HG03060 (cell line): Measurements from ENCODE around the gene VSIG8.

Source experiments
- ATAC-seq: cut with Tn5 transposase; IDR thresholded peaks from one replicate; pipeline ENCODE4 v1.9.1; 2021; ENCODE audit warnings: low read depth, moderate number of reproducible peaks; ENCODE audit not compliant: unreplicated experiment

VSIG8 gene

DNA sequence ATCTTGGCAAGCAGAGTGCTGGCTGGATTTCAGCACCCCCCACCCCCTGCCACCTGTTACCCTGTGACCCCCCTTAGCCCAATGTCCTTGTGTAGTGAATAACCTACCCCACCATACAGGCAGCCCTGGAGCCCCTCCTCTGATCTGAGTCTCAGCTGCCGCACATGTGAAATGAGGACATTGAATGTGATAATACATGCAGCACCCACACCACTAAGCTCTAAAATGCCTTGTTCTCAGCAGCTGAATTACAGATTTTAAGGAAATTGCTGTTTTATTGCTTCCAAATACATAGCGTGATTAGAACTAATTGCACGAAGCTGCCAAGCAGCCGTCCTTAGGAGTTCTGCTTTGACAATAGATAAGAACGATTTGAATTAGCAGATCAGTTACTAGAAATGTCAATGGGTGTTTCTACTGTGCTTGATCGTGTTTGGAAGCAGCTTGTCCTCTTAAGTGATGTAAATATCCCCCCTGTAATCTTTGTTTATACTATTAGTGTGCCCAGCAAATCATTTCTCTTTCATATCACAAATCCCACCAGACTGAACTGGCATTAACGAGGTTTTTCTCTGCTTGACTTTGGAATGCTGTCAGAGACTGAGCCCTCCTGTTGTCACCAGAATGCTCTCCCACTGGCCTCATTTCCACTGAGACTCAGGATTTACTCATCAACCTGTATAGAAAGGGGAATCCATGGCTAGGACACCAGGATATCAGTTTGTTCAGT is 30.9 kb downstream of the VSIG8 start:
- ATAC-seq, result no peak

DNA sequence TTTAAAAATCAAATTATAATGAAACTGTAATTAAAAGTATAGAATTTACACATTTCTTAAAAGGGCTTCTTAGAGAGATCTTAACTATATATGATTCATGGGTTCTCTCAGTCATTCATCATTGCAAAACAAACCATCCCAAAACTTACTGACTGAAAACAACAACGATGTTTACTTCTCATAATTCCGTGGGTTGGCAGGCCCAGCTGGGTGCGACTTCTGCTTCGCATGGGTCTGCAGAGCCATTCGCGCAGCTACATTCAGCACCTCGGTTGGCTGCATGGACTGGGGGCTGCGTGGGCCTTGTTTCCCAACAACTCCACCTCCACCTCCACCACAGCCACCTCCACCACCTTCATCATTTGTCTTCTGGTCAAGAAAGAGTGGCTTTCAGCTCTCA is 31.7 kb downstream of the VSIG8 start:
- no peak for ATAC-seq

DNA sequence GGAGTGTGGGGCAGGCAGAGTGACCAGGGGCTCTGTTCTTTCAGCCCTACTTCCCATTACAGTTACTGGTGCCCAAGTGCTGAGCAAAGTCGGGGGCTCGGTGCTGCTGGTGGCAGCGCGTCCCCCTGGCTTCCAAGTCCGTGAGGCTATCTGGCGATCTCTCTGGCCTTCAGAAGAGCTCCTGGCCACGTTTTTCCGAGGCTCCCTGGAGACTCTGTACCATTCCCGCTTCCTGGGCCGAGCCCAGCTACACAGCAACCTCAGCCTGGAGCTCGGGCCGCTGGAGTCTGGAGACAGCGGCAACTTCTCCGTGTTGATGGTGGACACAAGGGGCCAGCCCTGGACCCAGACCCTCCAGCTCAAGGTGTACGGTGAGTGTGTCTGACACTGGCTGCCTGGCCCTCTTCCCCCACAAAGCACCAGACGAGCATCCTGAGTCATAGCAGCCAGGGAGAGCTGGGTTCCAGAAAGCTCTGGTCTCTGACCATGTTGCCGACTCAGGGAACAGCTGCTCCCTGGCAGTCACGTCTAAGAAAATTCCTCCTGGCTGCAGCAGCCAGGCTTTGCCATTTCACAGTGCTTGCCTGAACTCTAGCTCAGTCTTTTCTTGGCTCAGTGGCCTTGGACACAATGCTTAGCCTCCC is 32.5 kb downstream of the VSIG8 start:
- no peak for ATAC-seq

DNA sequence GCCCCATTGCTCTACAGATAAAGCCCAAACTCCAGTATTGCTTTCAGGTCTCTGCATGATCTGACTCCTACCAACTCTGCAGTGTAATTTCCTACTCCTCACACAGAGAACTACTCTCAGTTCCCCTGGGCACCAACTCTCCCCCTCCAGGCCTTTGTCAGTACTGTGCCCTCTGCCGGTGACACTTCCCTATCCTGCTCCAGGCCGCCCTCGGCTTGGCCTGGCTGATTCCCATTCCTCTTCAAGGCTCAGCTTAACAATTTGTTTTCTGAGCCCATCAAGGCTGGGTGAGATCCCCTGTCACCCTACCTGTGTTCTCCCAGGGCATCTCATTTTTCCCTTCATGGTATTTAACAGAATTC is 33.2 kb downstream of the VSIG8 start:
- ATAC-seq, result peak; percentile 89

DNA sequence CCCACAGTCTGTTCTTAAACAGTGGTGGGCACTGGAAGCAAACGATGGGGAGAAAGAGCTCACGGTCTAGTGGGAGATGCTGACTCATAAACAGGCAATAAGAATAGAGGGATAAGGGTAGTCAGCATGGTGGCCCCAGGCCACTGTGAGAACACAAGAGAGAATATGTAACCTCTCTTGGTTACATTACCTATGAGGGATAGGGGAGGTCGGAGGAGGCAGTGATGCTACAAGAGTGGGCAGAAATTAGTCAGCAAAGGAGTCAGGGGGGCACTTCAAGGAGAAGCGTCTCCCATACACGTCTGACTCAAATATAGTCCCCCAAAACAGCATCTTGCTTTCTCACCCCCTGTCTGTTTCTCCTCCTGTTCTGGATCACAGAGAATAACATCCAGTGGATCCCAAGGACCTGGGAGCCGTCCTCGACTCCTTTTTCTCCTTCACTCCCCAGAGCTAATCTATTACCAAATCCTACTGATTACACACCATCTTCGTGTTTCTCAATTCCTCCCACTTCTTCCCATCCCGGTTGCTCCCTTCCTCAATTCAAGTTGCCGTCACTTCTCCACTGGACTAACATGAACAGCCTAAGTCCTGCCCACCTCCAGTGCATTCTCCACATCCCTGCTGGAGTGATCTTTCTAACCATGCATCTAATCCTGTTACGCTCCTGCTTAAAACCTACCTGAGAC is 33.7 kb downstream of the VSIG8 start:
- ATAC-seq, result no peak

DNA sequence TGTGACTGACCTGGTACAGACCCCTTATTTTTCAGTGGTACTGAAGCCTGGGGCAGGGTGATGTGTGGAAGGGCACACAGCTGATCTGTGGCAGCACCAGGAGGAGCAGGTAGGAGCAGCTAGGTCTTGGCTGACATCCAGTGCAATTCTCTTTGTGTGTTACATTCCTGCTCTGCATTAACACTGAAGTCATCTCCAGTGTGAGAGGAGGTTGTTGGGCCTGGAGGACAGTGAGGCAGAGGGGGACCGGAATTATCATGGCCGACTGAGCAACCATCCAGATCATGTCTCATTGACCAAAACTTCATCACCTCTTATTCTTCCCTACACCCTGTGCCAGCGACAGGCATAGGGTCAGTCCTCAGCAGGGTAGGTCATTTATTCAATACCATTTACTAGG is 34.3 kb downstream of the VSIG8 start:
- no peak for ATAC-seq

DNA sequence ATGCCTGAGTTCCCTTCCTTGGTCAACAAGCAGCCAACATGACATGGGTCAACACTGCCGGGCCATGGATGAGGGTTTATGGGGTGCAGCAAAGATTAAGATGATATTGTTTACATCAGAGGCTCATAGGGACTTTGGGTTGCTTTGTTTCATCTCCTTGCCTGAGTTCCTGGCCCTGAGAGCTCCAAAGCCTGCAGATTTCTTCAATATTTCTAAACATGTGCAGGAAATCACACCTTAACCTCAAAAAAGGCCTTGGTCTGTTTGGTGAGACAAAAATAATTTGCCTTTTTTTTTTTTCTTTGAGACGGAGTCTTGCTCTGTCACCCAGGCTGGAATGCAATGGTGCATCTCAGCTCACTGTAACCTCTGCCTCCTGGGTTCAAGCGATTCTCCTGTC is 34.9 kb downstream of the VSIG8 start:
- ATAC-seq, result no peak

DNA sequence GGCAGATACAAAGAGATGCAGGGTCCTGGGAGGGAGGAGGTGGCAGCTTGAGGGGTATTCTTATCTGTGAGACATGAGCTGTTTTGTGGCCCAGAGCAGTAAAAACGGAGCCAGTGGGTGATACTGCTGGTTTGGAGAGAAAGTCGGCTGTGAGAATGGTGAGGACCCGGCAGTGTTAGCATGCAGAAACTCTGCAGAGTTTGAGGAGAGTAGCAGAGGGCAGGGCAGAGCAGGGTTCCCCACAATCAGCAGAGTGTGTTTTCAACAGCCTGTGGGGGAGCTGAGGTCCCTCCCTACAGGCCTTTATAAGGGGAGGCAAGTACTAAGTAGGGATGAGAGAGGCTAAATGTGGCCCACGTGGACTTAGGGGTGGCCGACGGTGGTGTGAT is 35.4 kb downstream of the VSIG8 start:
- ATAC-seq, result no peak

DNA sequence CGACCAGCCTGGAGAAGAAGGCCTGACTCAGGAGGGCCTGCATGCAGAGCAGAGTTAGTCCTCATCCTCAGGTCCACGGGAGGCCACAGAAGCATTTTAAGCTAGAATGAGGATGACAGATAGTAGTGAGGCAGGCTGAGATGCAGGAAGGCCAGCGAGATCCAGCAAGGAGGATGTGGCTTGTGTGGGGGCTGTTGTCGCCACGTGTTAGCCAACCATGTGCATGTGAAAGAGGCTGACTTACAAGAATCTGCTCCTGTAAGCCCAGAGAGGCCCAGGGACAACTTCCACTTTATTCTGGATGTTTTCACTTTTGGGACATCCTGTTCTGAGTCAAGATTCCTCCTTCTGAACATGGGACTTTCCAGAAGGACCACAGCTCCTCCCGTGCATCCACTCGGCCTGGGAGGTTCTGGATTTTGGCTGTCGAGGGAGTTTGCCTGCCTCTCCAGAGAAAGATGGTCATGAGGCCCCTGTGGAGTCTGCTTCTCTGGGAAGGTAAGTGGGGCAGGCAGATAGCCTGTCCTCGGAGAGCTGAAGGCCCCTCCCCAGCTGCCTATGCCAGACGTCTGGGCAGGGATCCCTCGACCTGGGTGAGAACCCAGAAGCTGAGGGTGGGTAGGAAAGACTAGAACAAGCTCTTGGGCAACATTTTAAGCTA is 35.9 kb downstream of the VSIG8 start, which contains the start of gene SLAMF8:
TSS of gene SLAMF8 (plus strand) at position 433 of the 661 bp plus-strand sequence. CDS start at position 459, 26 bp downstream.
- no peak for ATAC-seq

DNA sequence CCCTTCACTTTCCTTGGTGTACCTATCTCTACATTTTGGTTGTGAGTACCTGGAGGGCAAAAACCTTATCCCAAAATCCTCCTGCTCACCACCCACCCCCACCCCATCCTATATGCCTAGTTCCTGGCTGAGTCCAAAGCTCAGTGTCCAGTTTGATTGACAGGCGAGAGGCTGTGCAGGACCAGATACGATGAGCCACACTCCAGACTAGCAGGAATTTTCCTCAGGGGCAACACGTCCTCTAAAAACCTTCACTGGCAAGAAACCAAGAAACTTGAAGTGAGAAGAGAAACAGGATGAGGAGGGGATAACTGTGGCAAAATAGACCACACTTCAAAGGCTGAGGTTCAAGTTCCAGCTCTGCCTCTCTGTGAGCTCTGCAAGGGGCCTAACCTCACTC is 36.9 kb downstream of the VSIG8 start:
- no peak for ATAC-seq

DNA sequence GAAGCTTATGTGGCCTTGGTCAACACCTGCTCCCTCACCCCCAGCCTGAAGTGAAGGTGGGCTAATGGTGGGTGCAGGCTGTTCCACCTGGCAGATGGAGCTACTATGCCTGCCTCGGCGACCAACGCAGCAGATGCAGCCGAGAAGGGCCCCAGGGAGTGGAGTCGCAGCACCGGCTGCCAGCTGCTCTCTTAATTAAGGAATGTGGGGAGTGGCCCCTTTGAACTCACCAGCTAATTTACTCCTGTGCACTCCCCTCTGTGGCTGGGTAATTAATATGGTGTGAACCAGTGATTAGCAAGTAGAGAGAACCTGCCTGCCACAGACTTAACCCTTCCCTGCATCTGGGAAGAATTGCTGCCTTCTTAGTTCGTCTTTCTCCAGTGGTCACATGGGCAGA is 39.1 kb downstream of the VSIG8 start:
- ATAC-seq, result no peak

DNA sequence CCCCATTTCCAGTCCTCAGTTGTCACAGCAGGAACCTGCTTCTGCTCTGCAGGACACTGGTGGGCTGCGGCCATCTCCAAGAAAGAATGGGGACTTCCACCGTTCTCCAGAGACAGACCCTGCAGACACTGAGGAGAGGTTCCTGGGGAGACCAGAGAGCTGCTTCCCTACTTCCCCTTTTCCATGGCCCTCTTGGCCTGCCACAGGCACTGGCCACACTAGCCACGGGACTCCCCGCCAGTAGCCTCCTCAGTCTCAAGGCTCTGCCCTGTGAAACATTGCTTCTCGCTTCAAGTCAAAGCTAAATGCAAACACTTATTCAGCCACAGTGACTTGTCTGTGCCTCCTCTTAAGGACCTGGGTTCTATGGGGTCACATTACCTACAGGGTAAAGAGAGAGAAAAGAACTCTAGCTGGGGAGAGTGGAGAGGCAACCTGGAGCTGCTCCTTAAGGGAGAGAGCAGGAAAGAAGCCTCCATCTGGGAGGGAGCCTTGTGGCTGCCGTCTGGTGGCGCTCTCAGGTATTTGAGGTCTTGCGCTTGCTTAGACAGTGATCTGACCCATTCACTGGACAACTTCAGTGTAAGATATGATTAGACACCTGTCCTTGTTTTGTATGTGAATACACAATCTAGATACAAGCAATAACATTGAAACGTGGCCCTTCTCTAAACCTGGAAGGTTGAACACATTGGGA is 41.1 kb downstream of the VSIG8 start:
- ATAC-seq, result no peak

DNA sequence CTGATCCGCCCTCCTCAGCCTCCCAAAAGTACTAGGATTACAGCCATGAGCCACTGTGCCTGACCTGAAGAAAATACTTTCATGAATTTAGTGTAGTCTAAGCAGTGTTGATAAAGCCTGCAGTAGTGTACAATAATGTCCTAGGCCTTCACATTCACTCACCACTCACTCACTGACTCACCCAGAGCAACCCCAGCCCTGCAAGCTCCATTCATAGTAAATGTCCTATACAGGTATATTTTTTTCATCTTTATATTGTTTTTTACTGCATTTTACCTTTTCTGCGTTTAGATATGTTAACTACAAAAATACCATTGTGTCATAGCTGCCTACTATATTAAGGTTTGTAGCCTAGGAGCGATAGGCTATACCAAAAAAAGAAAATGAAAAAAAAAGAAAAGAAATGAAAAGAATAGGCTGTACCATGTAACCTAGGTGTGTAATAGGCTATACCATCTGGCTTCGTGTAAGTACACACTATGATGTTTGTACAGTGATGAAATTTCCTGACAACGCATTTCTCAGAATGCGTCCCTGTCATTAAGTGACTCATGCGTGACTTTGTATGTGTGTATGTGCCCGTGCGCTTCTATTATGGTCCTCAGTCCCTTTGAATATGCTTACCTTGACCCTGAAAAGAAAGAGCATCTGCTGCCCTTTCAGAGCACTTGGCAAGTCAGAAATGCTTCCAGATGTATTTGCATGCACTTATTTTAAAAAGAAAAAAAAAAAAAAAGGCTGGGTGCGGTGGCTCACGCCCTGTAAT is 45.0 kb downstream of the VSIG8 start:
- ATAC-seq, result no peak

DNA sequence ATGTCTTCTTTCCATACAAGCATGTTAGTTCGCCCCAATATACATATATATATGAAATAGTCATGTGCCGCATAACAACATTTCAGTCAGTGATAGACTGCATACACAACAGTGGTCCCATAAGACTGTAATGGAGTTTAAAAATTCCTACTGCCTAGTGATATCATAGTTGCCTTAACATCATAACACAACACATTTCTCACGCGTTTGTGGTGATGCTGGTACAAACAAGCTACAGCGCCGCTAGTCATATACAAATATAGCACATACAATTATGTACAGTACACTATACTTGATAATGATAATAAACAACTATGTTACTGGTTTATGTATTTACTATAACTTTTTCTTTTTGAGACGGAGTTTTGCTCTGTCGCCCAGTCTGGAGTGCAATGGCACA is 46.5 kb downstream of the VSIG8 start:
- no peak for ATAC-seq

DNA sequence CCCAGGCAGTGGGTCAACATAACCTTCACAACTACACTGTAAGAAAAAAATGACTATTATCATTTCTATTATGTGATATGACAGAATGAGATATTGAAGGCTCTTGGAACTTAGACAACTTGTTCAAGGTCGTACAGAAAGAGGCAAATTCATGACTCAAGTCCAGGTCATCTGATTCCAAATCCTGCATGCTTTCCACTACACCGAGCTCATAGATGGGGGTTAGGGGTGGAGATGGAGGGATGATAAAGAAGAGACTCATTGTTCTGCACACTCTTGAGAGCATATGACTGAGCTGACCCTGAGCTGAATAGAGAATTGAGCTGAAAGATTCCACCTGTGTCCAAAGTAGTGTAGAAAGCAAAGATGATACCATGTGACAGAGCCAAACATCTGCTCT is 57.5 kb downstream of the VSIG8 start:
- ATAC-seq, result no peak
